A549 (cell line): ENCODE data around the gene TSPAN4. TPM values are rescaled to one million over a fixed set of nuclear protein-coding genes. Genes with fewer than 3 reads are reported as not detected.

ENCODE experiments used
- ATAC-seq, 2 experiments: fragments of 200-7000 bp in 1 of 2; fragments of >200 bp in 1 of 2; cut with Nextera tagmentation in 1 of 2; cut with Tn5 transposase in 1 of 2; 3 replicates each; pipeline versions ENCODE4 v1.8.0 to v1.9.1; 2018 to 2020; ENCODE audit warnings: mild to moderate bottlenecking in 1 of 2, moderate library complexity in 1 of 2
- CTCF ChIA-PET: fragments of 300-600 bp; sonication (Branson Sonifier 250); formaldehyde crosslinking; extraction: SDS; loops from one replicate; lab custom pipeline; 2021; ENCODE audit warnings: antibody characterized with exemption, inconsistent platforms; lab: Yijun Ruan, JAX
- POLR2A ChIA-PET: fragments of 350-600 bp; formaldehyde crosslinking; extraction: SDS; loops from one replicate; lab custom pipeline; 2021; ENCODE audit warnings: antibody characterized with exemption, inconsistent platforms; lab: Yijun Ruan, JAX
- DNase-seq, 2 experiments: peaks; one replicate each; pipeline versions ENCODE4 v3.0.0 to v3.0.0-alpha.2; 2011 to 2016; ENCODE audit warnings: low read depth in 1 of 2, low spot score in 1 of 2
- FAIRE-seq: peaks from 2 replicates; lab custom pipeline; 2011; peaks lifted over from hg19 to GRCh38; lab: Jason Lieb, UNC
- H3K27ac ChIP-seq, 2 experiments: fragments of >200 bp; sonication (Bioruptor Twin); formaldehyde crosslinking; 3 replicates each; pipeline ENCODE4 v1.5.1; 2016 to 2017
- H3K4me1 ChIP-seq: fragments of >200 bp; sonication (Bioruptor Twin); formaldehyde crosslinking; 3 replicates; pipeline ENCODE4 v1.6.1; 2016
- H3K4me2 ChIP-seq: fragments of >200 bp; sonication (Bioruptor Twin); formaldehyde crosslinking; 3 replicates; pipeline ENCODE4 v1.6.1; 2016
- H3K4me3 ChIP-seq: fragments of >200 bp; sonication (Bioruptor Twin); formaldehyde crosslinking; 3 replicates; pipeline ENCODE4 v1.5.1; 2016
- H3K9me3 ChIP-seq: fragments of >200 bp; sonication (Bioruptor Twin); formaldehyde crosslinking; 3 replicates; pipeline ENCODE4 v1.6.1; 2016
- CBX2 ChIP-seq: fragments of 200-600 bp; sonication (generic); IDR thresholded peaks from 2 replicates; pipeline ENCODE4 v1.6.1; 2016; ENCODE audit warnings: low read depth, mild to moderate bottlenecking, borderline replicate concordance
- CBX8 ChIP-seq: fragments of 200-600 bp; sonication (generic); IDR thresholded peaks from 2 replicates; pipeline ENCODE4 v1.6.1; 2016
- CHD2 ChIP-seq: fragments of 150-350 bp; IDR thresholded peaks from 2 replicates; pipeline ENCODE4 v1.6.1; 2014; ENCODE audit warnings: low read length; ENCODE audit not compliant: partially characterized antibody
- CHD4 ChIP-seq: fragments of 200-600 bp; sonication (generic); IDR thresholded peaks from 2 replicates; pipeline ENCODE4 v1.6.1; 2016; ENCODE audit warnings: antibody characterized with exemption, mild to moderate bottlenecking, borderline replicate concordance
- EP300 ChIP-seq, 2 experiments: fragments of >200 bp; sonication (Bioruptor Twin); formaldehyde crosslinking; IDR thresholded peaks; 2 replicates in 1 of 2; 3 replicates in 1 of 2; pipeline ENCODE4 v1.6.1; 2016 to 2017
- ESRRA ChIP-seq: fragments of 150-350 bp; IDR thresholded peaks from 2 replicates; pipeline ENCODE4 v1.6.1; 2014; ENCODE audit warnings: mild to moderate bottlenecking, low read length, borderline replicate concordance
- FOSL2 ChIP-seq, 2 experiments: fragments of 450-650 bp in 1 of 2; fragments of >200 bp in 1 of 2; sonication (Bioruptor Twin) in 1 of 2; formaldehyde crosslinking; IDR thresholded peaks; 2 replicates each; pipeline versions ENCODE4 v1.5.0 to v1.6.1; 2016 to 2020; ENCODE audit warnings: mild to moderate bottlenecking in 1 of 2, moderate library complexity in 1 of 2
- GATA3 ChIP-seq: IDR thresholded peaks from 2 replicates; pipeline ENCODE4 v1.6.1; 2012; ENCODE audit warnings: borderline replicate concordance
- HDAC2 ChIP-seq: fragments of 200-600 bp; sonication (generic); IDR thresholded peaks from 2 replicates; pipeline ENCODE4 v1.6.1; 2016
- HES2 ChIP-seq: fragments of >200 bp; sonication (Bioruptor Twin); formaldehyde crosslinking; IDR thresholded peaks from 2 replicates; pipeline ENCODE4 v1.6.1; 2016
- HEYL ChIP-seq: fragments of 250-450 bp; sonication (Bioruptor Pico); IDR thresholded peaks from 2 replicates; pipeline ENCODE4 v1.8.0; 2021; ENCODE audit warnings: mild to moderate bottlenecking, moderate library complexity
- HOXB5 ChIP-seq: fragments of 250-450 bp; sonication (Bioruptor Pico); IDR thresholded peaks from 2 replicates; pipeline ENCODE4 v1.5.0; 2020; ENCODE audit warnings: mild to moderate bottlenecking, moderate library complexity
- JUN ChIP-seq, 2 experiments: fragments of >200 bp; sonication (Bioruptor Twin); formaldehyde crosslinking; IDR thresholded peaks; 2 replicates in 1 of 2; 3 replicates in 1 of 2; pipeline ENCODE4 v1.6.1; 2016 to 2017
- KDM1A ChIP-seq: fragments of 200-600 bp; sonication (generic); IDR thresholded peaks from 2 replicates; pipeline ENCODE4 v1.6.1; 2016; ENCODE audit warnings: low read depth, mild to moderate bottlenecking
- KDM5A ChIP-seq: fragments of 200-600 bp; sonication (generic); IDR thresholded peaks from 2 replicates; pipeline ENCODE4 v1.6.1; 2016; ENCODE audit warnings: antibody characterized with exemption, mild to moderate bottlenecking
- MYC ChIP-seq: IDR thresholded peaks from 2 replicates; pipeline ENCODE4 v1.6.1; 2012; ENCODE audit warnings: mild to moderate bottlenecking, inconsistent platforms, low read length, improper control_type of control experiment, borderline replicate concordance
- NPAS2 ChIP-seq: fragments of 250-450 bp; sonication (Bioruptor Pico); IDR thresholded peaks from 2 replicates; pipeline ENCODE4 v1.8.0; 2022; ENCODE audit warnings: mild to moderate bottlenecking, moderate library complexity, borderline replicate concordance
- NR3C1 ChIP-seq: fragments of >200 bp; sonication (Bioruptor Twin); formaldehyde crosslinking; IDR thresholded peaks from 3 replicates; pipeline ENCODE4 v1.6.1; 2017
- POLR2AphosphoS2 ChIP-seq: conservative IDR thresholded peaks from 2 replicates; pipeline ENCODE4 v1.6.1; 2012; ENCODE audit warnings: low read length, improper control_type of control experiment, inconsistent platforms
- RAD21 ChIP-seq, 2 experiments: fragments of >200 bp in 1 of 2; sonication (Bioruptor Twin) in 1 of 2; formaldehyde crosslinking in 1 of 2; IDR thresholded peaks in 1 of 2; conservative IDR thresholded peaks in 1 of 2; 2 replicates in 1 of 2; 3 replicates in 1 of 2; pipeline ENCODE4 v1.6.1; 2012 to 2018; ENCODE audit warnings: inconsistent platforms in 1 of 2
- RARB ChIP-seq: fragments of 250-450 bp; sonication (Bioruptor Pico); IDR thresholded peaks from 2 replicates; pipeline ENCODE4 v1.8.0; 2021; ENCODE audit warnings: mild to moderate bottlenecking, moderate library complexity
- RCOR1 ChIP-seq: fragments of 150-350 bp; IDR thresholded peaks from 2 replicates; pipeline ENCODE4 v1.6.1; 2014; ENCODE audit warnings: antibody characterized with exemption, low read length, low read depth
- RFX5 ChIP-seq: fragments of 450-650 bp; IDR thresholded peaks from 2 replicates; pipeline ENCODE4 v1.7.1; 2014; ENCODE audit warnings: antibody characterized with exemption, mild to moderate bottlenecking, moderate library complexity
- TFCP2L1 ChIP-seq: fragments of 250-450 bp; sonication (Bioruptor Pico); IDR thresholded peaks from 2 replicates; pipeline ENCODE4 v1.5.0; 2021; ENCODE audit warnings: mild to moderate bottlenecking
- WGBS: methylation state at CpG from one replicate; pipeline ENCODE4 v1.1.6; 2017; ENCODE audit errors: missing lambda C conversion rate; 5-methylcytosine and 5-hydroxymethylcytosine counted together
- polyA plus RNA-seq, 4 experiments: library from polyadenylated mRNA; depleted of rRNA in 3 of 4; stranded (reverse); fragments of >200 nt; fragmentation: RNase III in 1 of 4; extraction: RNeasy Plus Mini Kit Qiagen cat#74134 plus additional on column Dnase treatment in 1 of 4; gene quantifications; 2 replicates in 3 of 4; 3 replicates in 1 of 4; pipeline ENCODE4 v1.2.3, GENCODE V29; 2011 to 2017
- TF ChIP-seq, protein P1 (sequence below): IDR thresholded peaks from 2 replicates; pipeline ENCODE4 v1.6.1; 2012; ENCODE audit warnings: low read depth, borderline replicate concordance
- TF ChIP-seq, protein P2 (sequence below): fragments of >200 bp; sonication (Bioruptor Twin); formaldehyde crosslinking; IDR thresholded peaks from 3 replicates; pipeline ENCODE4 v1.5.1; 2016
- TF ChIP-seq, protein P3 (sequence below): fragments of >200 bp; sonication (Bioruptor Twin); formaldehyde crosslinking; IDR thresholded peaks from 3 replicates; pipeline ENCODE4 v1.6.1; 2016
- TF ChIP-seq, protein P4 (sequence below): IDR thresholded peaks from 2 replicates; pipeline ENCODE4 v1.6.1; 2012
- TF ChIP-seq, protein P5 (sequence below): fragments of 150-350 bp; IDR thresholded peaks from 2 replicates; pipeline ENCODE4 v1.6.1; 2014; ENCODE audit warnings: low read depth, mild to moderate bottlenecking, low read length

TSPAN4 gene
- polyA plus RNA-seq, 2 of the 4 experiments (the other 2 are of a cell fraction): 83.5 to 145 TPM

DNA sequence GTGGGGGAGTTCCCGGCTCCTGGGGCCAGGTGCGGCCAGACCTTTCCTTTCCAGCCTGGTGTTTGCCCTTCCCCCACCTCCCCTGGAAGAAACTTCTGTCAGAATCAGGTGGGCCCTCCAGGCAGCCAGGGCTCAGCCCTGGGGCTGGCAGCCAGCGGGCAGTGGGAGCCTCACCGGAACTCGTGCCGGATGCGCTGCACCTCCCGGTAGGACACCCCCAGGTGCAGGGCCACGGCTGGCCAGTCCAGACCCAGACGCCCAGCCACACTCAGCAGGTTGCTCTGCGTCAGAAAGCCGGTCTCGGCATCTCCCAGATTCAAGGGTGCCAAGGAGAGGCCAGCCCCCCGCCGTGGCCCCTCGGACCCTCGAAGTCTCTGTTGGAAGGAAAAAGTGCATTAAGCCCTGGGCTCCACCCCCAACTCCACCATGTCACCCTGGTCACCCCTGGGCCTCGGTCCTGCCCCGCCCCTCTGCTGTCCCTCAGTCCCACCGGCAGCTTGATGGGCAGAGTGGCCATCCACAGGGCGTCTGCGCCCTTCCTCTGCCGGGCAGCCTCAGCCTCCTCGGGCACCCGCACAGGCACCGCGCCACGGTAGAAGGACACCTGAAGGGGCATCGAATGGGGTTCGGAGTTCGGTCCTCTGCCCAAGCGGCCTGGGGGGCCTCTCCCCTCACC, 42.9 kb upstream of the TSPAN4 start:
- CTCF ChIA-PET: interaction anchor here (0.9 to 1.9 kb wide), 5 partner anchors 9 to 53 kb away, joined by 3 to 10 read pairs (median 4); partner anchors contain the start of genes CEND1, GATD1, RPLP2 and TALDO1
- H3K9me3 ChIP-seq: no peaks in the 10 kb centered on the region
- POLR2A ChIA-PET: no interaction called here
- TF ChIP-seq, protein P1, sequence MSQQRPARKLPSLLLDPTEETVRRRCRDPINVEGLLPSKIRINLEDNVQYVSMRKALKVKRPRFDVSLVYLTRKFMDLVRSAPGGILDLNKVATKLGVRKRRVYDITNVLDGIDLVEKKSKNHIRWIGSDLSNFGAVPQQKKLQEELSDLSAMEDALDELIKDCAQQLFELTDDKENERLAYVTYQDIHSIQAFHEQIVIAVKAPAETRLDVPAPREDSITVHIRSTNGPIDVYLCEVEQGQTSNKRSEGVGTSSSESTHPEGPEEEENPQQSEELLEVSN: no peak
- H3K4me2 ChIP-seq: no peak overlapping the region
- H3K27ac ChIP-seq: no peak overlapping the region
- no peak for FAIRE-seq
- peaks cover 37% of the 10 kb centered on the region for H3K4me1 ChIP-seq
- H3K4me3 ChIP-seq: no peak overlapping the region
- WGBS: 93% methylated on average over 7 of the region's 32 CpGs
- ATAC-seq: no peak
- DNase-seq: no peak

- no peak overlapping the region for H3K4me2 ChIP-seq
- H3K4me3 ChIP-seq: no peak overlapping the region
- POLR2A ChIA-PET: no interaction called here
- no peak overlapping the region for H3K27ac ChIP-seq
- ATAC-seq: no peak
- TF ChIP-seq, protein P2, sequence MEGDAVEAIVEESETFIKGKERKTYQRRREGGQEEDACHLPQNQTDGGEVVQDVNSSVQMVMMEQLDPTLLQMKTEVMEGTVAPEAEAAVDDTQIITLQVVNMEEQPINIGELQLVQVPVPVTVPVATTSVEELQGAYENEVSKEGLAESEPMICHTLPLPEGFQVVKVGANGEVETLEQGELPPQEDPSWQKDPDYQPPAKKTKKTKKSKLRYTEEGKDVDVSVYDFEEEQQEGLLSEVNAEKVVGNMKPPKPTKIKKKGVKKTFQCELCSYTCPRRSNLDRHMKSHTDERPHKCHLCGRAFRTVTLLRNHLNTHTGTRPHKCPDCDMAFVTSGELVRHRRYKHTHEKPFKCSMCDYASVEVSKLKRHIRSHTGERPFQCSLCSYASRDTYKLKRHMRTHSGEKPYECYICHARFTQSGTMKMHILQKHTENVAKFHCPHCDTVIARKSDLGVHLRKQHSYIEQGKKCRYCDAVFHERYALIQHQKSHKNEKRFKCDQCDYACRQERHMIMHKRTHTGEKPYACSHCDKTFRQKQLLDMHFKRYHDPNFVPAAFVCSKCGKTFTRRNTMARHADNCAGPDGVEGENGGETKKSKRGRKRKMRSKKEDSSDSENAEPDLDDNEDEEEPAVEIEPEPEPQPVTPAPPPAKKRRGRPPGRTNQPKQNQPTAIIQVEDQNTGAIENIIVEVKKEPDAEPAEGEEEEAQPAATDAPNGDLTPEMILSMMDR: no peak
- TF ChIP-seq NR3C1 (no peak), RARB (CRISPR knock-in tag) (no peak), RFX5 (no peak), FOSL2 (IDR thresholded peaks at IDR 0.05) (no peak), FOSL2 (CRISPR knock-in tag; IDR thresholded peaks at IDR 0.05) (no peak), KDM5A (no peak), NPAS2 (no peak), MYC (no peak), HDAC2 (no peak), EP300 (IDR thresholded peaks at IDR 0.05) (no peak), HES2 (no peak), CHD4 (no peak)
- TF ChIP-seq, protein P3, sequence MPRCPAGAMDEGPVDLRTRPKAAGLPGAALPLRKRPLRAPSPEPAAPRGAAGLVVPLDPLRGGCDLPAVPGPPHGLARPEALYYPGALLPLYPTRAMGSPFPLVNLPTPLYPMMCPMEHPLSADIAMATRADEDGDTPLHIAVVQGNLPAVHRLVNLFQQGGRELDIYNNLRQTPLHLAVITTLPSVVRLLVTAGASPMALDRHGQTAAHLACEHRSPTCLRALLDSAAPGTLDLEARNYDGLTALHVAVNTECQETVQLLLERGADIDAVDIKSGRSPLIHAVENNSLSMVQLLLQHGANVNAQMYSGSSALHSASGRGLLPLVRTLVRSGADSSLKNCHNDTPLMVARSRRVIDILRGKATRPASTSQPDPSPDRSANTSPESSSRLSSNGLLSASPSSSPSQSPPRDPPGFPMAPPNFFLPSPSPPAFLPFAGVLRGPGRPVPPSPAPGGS: no peak
- TF ChIP-seq, protein P4, sequence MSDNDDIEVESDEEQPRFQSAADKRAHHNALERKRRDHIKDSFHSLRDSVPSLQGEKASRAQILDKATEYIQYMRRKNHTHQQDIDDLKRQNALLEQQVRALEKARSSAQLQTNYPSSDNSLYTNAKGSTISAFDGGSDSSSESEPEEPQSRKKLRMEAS: no peak
- TF ChIP-seq, all 56 proteins: peak for 0
- no peak for FAIRE-seq
- Histone ChIP-seq H3K9me3 (no peaks in the 10 kb centered on the region), H3K4me1 (peaks cover 30% of the 10 kb centered on the region)
- CTCF ChIA-PET: interaction anchor here (1.0 kb wide), 2 partner anchors 11 to 35 kb away, joined by 3 read pairs; partner anchors contain the start of gene CEND1
- WGBS: 90% methylated on average over 29 of the region's 30 CpGs
- DNase-seq: no peak
These were observed 42.2 kb upstream of the TSPAN4 start for GRCh38 chr11:800473-800872.

- Histone ChIP-seq H3K9me3 (no peaks in the 10 kb centered on the region), H3K4me1 (peaks cover 22% of the 10 kb centered on the region), H3K4me2 (no peak overlapping the region), H3K4me3 (no peak overlapping the region), H3K27ac (no peak overlapping the region)
- DNase-seq (no peak), ATAC-seq (no peak), FAIRE-seq (no peak)
- CTCF ChIA-PET: interaction anchor here (1.0 kb wide), 2 partner anchors 11 to 36 kb away, joined by 3 read pairs; partner anchors contain the start of gene CEND1
- WGBS: 94% methylated on average over 11 of the region's 20 CpGs
- POLR2A ChIA-PET: no interaction called here
- TF ChIP-seq JUN (IDR thresholded peaks at IDR 0.05): no peak
- no peak for TF ChIP-seq KDM1A
- TF ChIP-seq CBX2: no peak
- no peak for TF ChIP-seq GATA3
- no peak for TF ChIP-seq RAD21 (conservative IDR thresholded peaks at IDR 0.05 in 1 of 2, IDR thresholded peaks at IDR 0.05 in 1 of 2)
- TF ChIP-seq HOXB5 (CRISPR knock-in tag): no peak
- TF ChIP-seq ESRRA: no peak
- TF ChIP-seq, protein P5, sequence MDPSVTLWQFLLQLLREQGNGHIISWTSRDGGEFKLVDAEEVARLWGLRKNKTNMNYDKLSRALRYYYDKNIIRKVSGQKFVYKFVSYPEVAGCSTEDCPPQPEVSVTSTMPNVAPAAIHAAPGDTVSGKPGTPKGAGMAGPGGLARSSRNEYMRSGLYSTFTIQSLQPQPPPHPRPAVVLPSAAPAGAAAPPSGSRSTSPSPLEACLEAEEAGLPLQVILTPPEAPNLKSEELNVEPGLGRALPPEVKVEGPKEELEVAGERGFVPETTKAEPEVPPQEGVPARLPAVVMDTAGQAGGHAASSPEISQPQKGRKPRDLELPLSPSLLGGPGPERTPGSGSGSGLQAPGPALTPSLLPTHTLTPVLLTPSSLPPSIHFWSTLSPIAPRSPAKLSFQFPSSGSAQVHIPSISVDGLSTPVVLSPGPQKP: no peak
- no peak for TF ChIP-seq HEYL (CRISPR knock-in tag)
- TF ChIP-seq HDAC2: no peak
- no peak for TF ChIP-seq POLR2AphosphoS2
- TF ChIP-seq CBX8: no peak
- TF ChIP-seq RCOR1: no peak
- TF ChIP-seq TFCP2L1 (CRISPR knock-in tag): no peak
- no peak for TF ChIP-seq CHD2
- TF ChIP-seq RFX5: no peak
These were observed 41.4 kb upstream of the TSPAN4 start for GRCh38 chr11:801097-801780.
